Bone marrow (tissue), 2 donors: ENCODE measurements around the gene AUTS2.

Source experiments
- DNase-seq, 2 donors: peaks; one replicate each; lab custom pipeline; 2025; lab: John Stamatoyannopoulos, UW

AUTS2 gene

DNA sequence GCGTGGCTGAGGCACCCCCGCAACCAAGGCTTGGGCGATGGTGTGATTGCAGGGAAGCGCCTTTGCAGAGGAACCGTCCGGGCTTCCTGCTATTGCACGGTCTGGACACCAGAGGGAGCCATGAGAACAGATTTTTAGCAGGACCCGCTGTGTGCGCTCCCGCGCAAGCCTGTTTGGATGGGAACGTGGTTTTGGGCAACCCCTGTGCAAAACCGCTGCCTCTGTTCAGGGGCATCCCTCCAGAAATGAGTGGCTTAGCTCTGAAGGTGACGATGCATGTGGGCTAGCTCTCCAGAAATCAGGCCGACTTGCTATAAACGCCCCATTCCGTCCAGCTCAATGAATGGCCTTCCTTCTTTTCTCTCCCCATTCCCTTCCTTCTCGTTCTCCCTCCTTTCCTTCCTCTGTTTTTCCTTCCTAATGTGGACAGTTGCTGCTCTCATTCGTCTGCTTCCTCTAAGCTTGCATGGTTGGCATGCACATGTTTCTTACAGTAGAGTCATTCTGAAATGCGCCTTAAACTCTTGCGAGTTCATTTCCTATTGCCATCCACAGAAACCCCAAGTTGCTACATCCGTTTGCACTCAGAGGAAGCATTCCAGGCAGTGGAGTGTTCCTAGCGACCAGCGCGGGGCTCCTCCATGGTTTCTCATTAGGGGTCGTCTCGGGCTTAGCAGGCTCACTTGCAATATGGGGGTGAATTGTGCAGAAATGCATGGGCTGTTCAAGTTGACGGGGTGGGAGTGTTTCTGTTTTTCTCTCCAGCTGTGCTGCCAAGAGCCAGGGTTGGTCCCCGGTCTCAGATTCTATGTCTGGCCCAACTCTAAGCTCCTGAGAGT is 1231.2 kb downstream of the AUTS2 start:
- peak; percentile 2 to 15 for DNase-seq

- DNase-seq: no peak
These were observed 1231.8 kb downstream of the AUTS2 start for GRCh38 chr7:70830060-70830395.

DNA sequence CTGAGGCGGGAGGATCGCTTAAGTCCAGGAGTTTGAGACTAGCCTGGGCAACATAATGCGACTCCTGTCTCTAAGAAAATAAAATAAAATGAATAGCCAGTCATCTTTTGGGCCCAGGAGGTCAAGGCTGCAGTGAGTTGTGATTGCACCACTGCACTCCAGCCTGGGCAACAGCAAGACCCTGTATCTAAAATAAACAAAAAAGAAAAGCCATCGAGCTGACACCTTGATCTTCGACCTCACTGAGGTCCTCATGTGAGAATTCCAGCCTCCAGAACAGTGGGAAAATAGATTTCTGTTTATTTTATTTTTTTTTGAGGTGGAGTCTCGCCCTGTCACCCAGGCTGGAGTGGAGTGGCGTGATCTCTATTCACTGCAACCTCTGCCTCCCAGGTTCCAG is 1232.2 kb downstream of the AUTS2 start:
- no peak for DNase-seq

DNA sequence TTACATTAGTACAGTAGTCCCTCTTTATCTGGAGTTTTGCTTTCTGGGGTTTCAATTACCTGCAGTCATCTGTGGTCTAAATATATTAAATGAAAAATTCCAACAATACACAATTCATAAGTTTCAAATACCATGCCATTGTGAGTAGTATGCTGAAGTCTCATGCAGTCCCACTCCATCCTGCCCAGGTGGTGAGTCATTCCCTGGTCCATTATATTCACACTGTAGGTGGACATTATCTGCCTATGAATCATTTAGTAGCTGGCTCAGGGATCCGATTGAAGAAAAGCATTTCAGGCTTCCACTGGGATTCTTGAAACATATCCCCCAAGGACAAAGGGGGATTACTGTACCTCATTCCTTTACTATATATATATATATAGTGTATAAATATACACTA is 1235.5 kb downstream of the AUTS2 start:
- DNase-seq: no peak

GRCh38 chr7:70834424-70834823 is 1236.1 kb downstream of the AUTS2 start:
- no peak for DNase-seq

GRCh38 chr7:70835658-70836057 is 1237.4 kb downstream of the AUTS2 start:
- DNase-seq: no peak

- no peak for DNase-seq
These were observed 1238.0 kb downstream of the AUTS2 start for GRCh38 chr7:70836279-70836678.

- DNase-seq: no peak
These were observed 1238.7 kb downstream of the AUTS2 start for GRCh38 chr7:70836946-70837345.

- no peak for DNase-seq
These were observed 1239.3 kb downstream of the AUTS2 start for GRCh38 chr7:70837589-70837988.

- no peak for DNase-seq
These were observed 1240.1 kb downstream of the AUTS2 start for GRCh38 chr7:70838292-70838907.
